Measurements from ENCODE around the gene RAB3GAP1. TPM values are rescaled to one million over a fixed set of nuclear protein-coding genes. Genes with fewer than 3 reads are reported as not detected.
"Not testable (repeated sequence)": the region's sequence is repeated elsewhere in the genome, so short reads cannot be mapped to it uniquely, and the experiment has no call there.

The RAB3GAP1 gene
- polyA plus RNA-seq, 10 donors = 31.2 to 43.6 (median 34.7) TPM

GRCh38 chr2:135099802-135100483 is 47.9 kb downstream of the RAB3GAP1 start:
- peak in 1 of 3 donors; percentile 10 for DNase-seq

GRCh38 chr2:135103843-135104242 is 51.8 kb downstream of the RAB3GAP1 start:
- DNase-seq = no peak

- DNase-seq = not testable (repeated sequence)
Measured at GRCh38 chr2:135105513-135106316, 53.6 kb downstream of the RAB3GAP1 start.

- DNase-seq = no peak
Measured at GRCh38 chr2:135113322-135113721, 61.2 kb downstream of the RAB3GAP1 start.

- no peak for DNase-seq
Measured at GRCh38 chr2:135119582-135119981, 67.5 kb downstream of the RAB3GAP1 start.

GRCh38 chr2:135121016-135121657 is 69.0 kb downstream of the RAB3GAP1 start:
- DNase-seq = no peak

- not testable (repeated sequence) for DNase-seq
Measured at GRCh38 chr2:135121658-135122039, 69.6 kb downstream of the RAB3GAP1 start.

GRCh38 chr2:135124924-135125886 is 73.1 kb downstream of the RAB3GAP1 start:
- no peak for DNase-seq

- DNase-seq = no peak
Measured at GRCh38 chr2:135125940-135126339, 73.8 kb downstream of the RAB3GAP1 start.

GRCh38 chr2:135130751-135131150 is 78.7 kb downstream of the RAB3GAP1 start:
- no peak for DNase-seq

GRCh38 chr2:135132314-135132713 is 80.2 kb downstream of the RAB3GAP1 start:
- peak in 1 of 3 donors; percentile 11 for DNase-seq

- no peak for DNase-seq
Measured at GRCh38 chr2:135140606-135141005, 88.5 kb downstream of the RAB3GAP1 start.

- no peak for DNase-seq
Measured at GRCh38 chr2:135142323-135142722, 90.2 kb downstream of the RAB3GAP1 start.

GRCh38 chr2:135144343-135144742 is 92.3 kb downstream of the RAB3GAP1 start:
- no peak for DNase-seq

GRCh38 chr2:135149251-135149650 is 97.2 kb downstream of the RAB3GAP1 start:
- DNase-seq = no peak

- no peak for DNase-seq
Measured at GRCh38 chr2:135150725-135151124, 98.6 kb downstream of the RAB3GAP1 start.

- DNase-seq = no peak
Measured at GRCh38 chr2:135151615-135152014, 99.5 kb downstream of the RAB3GAP1 start.

GRCh38 chr2:135152361-135152760 is 100.3 kb downstream of the RAB3GAP1 start:
- no peak for DNase-seq

GRCh38 chr2:135154962-135155361 is 102.9 kb downstream of the RAB3GAP1 start:
- DNase-seq = no peak

GRCh38 chr2:135157856-135158255 is 105.8 kb downstream of the RAB3GAP1 start:
- DNase-seq = no peak

- DNase-seq = no peak
Measured at GRCh38 chr2:135159191-135159590, 107.1 kb downstream of the RAB3GAP1 start.
